H9 (cell line): ENCODE data around the gene TSPAN13. TPM values are rescaled to one million over a fixed set of nuclear protein-coding genes. Genes with fewer than 3 reads are reported as not detected.

Source experiments
- DNase-seq: peaks from one replicate; pipeline ENCODE4 v3.0.0-alpha.2; 2017
- H2AFZ ChIP-seq: one replicate; pipeline ENCODE4 v1.6.1; 2013; ENCODE audit warnings: mild to moderate bottlenecking, low read length, control low read depth, moderate library complexity
- H2AK5ac ChIP-seq: 2 replicates; pipeline ENCODE4 v1.6.1; 2013; ENCODE audit warnings: low read length, control low read depth, mixed read lengths; ENCODE audit not compliant: insufficient read length
- H2BK120ac ChIP-seq: one replicate; pipeline ENCODE4 v1.6.1; 2013; ENCODE audit warnings: low read depth, mild to moderate bottlenecking, low read length, control low read depth, inconsistent platforms; ENCODE audit not compliant: poor library complexity, severe bottlenecking
- H2BK12ac ChIP-seq: 2 replicates; pipeline ENCODE4 v1.6.1; 2013; ENCODE audit warnings: low read length, control low read depth, mixed read lengths, low read depth; ENCODE audit not compliant: insufficient read length
- H2BK15ac ChIP-seq: 2 replicates; pipeline ENCODE4 v1.6.1; 2013; ENCODE audit warnings: low read depth, low read length, control low read depth
- H2BK20ac ChIP-seq: one replicate; pipeline ENCODE4 v1.6.1; 2013; ENCODE audit warnings: low read depth, mild to moderate bottlenecking, low read length, control low read depth, inconsistent platforms; ENCODE audit not compliant: poor library complexity, severe bottlenecking
- H2BK5ac ChIP-seq: 2 replicates; pipeline ENCODE4 v1.6.1; 2013; ENCODE audit warnings: low read length, control low read depth, mixed read lengths; ENCODE audit not compliant: insufficient read length
- H3K14ac ChIP-seq: 2 replicates; pipeline ENCODE4 v1.6.1; 2013; ENCODE audit warnings: low read length, control low read depth; ENCODE audit not compliant: insufficient read depth
- H3K18ac ChIP-seq: 2 replicates; pipeline ENCODE4 v1.6.1; 2013; ENCODE audit warnings: low read depth, mild to moderate bottlenecking, mixed read lengths, low read length, control low read depth; ENCODE audit not compliant: insufficient read length
- H3K23ac ChIP-seq: 2 replicates; pipeline ENCODE4 v1.6.1; 2013; ENCODE audit warnings: low read length, control low read depth, mixed read lengths, low read depth; ENCODE audit not compliant: insufficient read length
- H3K23me2 ChIP-seq: 2 replicates; pipeline ENCODE4 v1.6.1; 2013; ENCODE audit warnings: low read depth, mild to moderate bottlenecking, mixed read lengths, low read length, control low read depth; ENCODE audit not compliant: insufficient read length, poor library complexity, severe bottlenecking
- H3K27ac ChIP-seq: 2 replicates; pipeline ENCODE4 v1.5.1; 2013; ENCODE audit warnings: low read length, control low read depth, mixed read lengths, low read depth; ENCODE audit not compliant: insufficient read length
- H3K27me3 ChIP-seq: 2 replicates; pipeline ENCODE4 v1.6.1; 2013; ENCODE audit warnings: low read length, control low read depth, inconsistent platforms; ENCODE audit not compliant: insufficient read depth
- H3K4ac ChIP-seq: 2 replicates; pipeline ENCODE4 v1.6.1; 2013; ENCODE audit warnings: low read depth, mild to moderate bottlenecking, control low read depth, inconsistent platforms, low read length, moderate library complexity
- H3K4me1 ChIP-seq: 2 replicates; pipeline ENCODE4 v1.6.1; 2013; ENCODE audit warnings: low read length, control low read depth, inconsistent platforms; ENCODE audit not compliant: insufficient read depth
- H3K4me2 ChIP-seq: 2 replicates; pipeline ENCODE4 v1.6.1; 2013; ENCODE audit warnings: low read length, control low read depth, mixed read lengths; ENCODE audit not compliant: insufficient read length, insufficient read depth
- H3K56ac ChIP-seq: 2 replicates; pipeline ENCODE4 v1.6.1; 2013; ENCODE audit warnings: low read depth, mild to moderate bottlenecking, mixed read lengths, low read length, control low read depth; ENCODE audit not compliant: insufficient read length
- H3K79me1 ChIP-seq: 2 replicates; pipeline ENCODE4 v1.6.1; 2013; ENCODE audit warnings: low read depth, mild to moderate bottlenecking, moderate library complexity, low read length, control low read depth, inconsistent platforms; ENCODE audit not compliant: insufficient read depth, poor library complexity, severe bottlenecking
- H3K79me2 ChIP-seq: 2 replicates; pipeline ENCODE4 v1.6.1; 2013; ENCODE audit warnings: low read length, control low read depth, inconsistent platforms; ENCODE audit not compliant: insufficient read depth
- H3K9ac ChIP-seq: 2 replicates; pipeline ENCODE4 v1.6.1; 2013; ENCODE audit warnings: low read length, control low read depth, mixed read lengths; ENCODE audit not compliant: insufficient read length; ENCODE audit errors: extremely low read depth
- H3K9me3 ChIP-seq: one replicate; pipeline ENCODE4 v1.6.1; 2013; ENCODE audit warnings: low read depth, low read length, inconsistent platforms; ENCODE audit not compliant: control insufficient read depth
- H3T11ph ChIP-seq: one replicate; pipeline ENCODE4 v1.6.1; 2013; ENCODE audit warnings: mild to moderate bottlenecking, low read length, control low read depth, inconsistent platforms
- H4K20me1 ChIP-seq: one replicate; pipeline ENCODE4 v1.6.1; 2013; ENCODE audit not compliant: control insufficient read depth, insufficient read length, insufficient read depth
- H4K5ac ChIP-seq: 2 replicates; pipeline ENCODE4 v1.6.1; 2013; ENCODE audit warnings: low read depth, mild to moderate bottlenecking, mixed read lengths, low read length, control low read depth; ENCODE audit not compliant: insufficient read length
- H4K8ac ChIP-seq: replicated peaks from 2 replicates; pipeline ENCODE4 v1.6.1; 2013; ENCODE audit warnings: low read length, control low read depth, mixed read lengths, low read depth; ENCODE audit not compliant: insufficient read length
- H4K91ac ChIP-seq: 2 replicates; pipeline ENCODE4 v1.6.1; 2013; ENCODE audit warnings: low read depth, mild to moderate bottlenecking, moderate library complexity, mixed read lengths, low read length, control low read depth; ENCODE audit not compliant: insufficient read length
- H3K27ac Mint-ChIP-seq, 3 experiments: 2 replicates in 2 of 3; 3 replicates in 1 of 3; pipeline ENCODE4 v1.8.0; 2020 to 2021; ENCODE audit warnings: mixed read lengths in 3 of 3, mild to moderate bottlenecking in 1 of 3, moderate library complexity in 1 of 3
- H3K27me3 Mint-ChIP-seq: 2 replicates; pipeline ENCODE4 v1.8.0; 2021; ENCODE audit warnings: low read depth, mild to moderate bottlenecking, moderate library complexity, mixed read lengths
- H3K36me3 Mint-ChIP-seq, 3 experiments: 2 replicates in 2 of 3; 3 replicates in 1 of 3; pipeline ENCODE4 v1.8.0; 2020 to 2021; ENCODE audit warnings: low read depth in 3 of 3, mixed read lengths in 3 of 3; ENCODE audit not compliant: insufficient read depth in 1 of 3
- H3K4me1 Mint-ChIP-seq, 2 experiments: 2 replicates each; pipeline ENCODE4 v1.8.0; 2020; ENCODE audit warnings: mixed read lengths in 2 of 2
- H3K4me3 Mint-ChIP-seq, 2 experiments: 2 replicates in 1 of 2; 3 replicates in 1 of 2; pipeline ENCODE4 v1.8.0; 2020 to 2021; ENCODE audit warnings: mild to moderate bottlenecking in 2 of 2, mixed read lengths in 2 of 2, moderate library complexity in 1 of 2
- H3K9me3 Mint-ChIP-seq, 2 experiments: 2 replicates in 1 of 2; 3 replicates in 1 of 2; pipeline ENCODE4 v1.8.0; 2020; ENCODE audit warnings: mild to moderate bottlenecking in 2 of 2, mixed read lengths in 2 of 2, moderate library complexity in 1 of 2
- CTCF ChIP-seq: fragments of 200-600 bp; sonication (generic); conservative IDR thresholded peaks from 3 replicates; pipeline ENCODE4 v1.8.0; 2021; ENCODE audit warnings: antibody characterized with exemption, mild to moderate bottlenecking
- WGBS: extraction: QIAGEN DNeasy Blood & Tissue Kit; methylation state at CpG from one replicate; pipeline ENCODE4 v1.1.7; 2013; ENCODE audit warnings: missing lambda C conversion rate, low lambda C conversion rate, mixed read lengths; ENCODE audit not compliant: insufficient read length; ENCODE audit errors: extremely low coverage; 5-methylcytosine and 5-hydroxymethylcytosine counted together
- total RNA-seq: library from RNA; stranded (reverse); gene quantifications from 2 replicates; pipeline ENCODE4 v1.2.1, GENCODE V29; 2021

The TSPAN13 gene
- total RNA-seq, 1 experiment from 2014 or later: 18.7 TPM

DNA sequence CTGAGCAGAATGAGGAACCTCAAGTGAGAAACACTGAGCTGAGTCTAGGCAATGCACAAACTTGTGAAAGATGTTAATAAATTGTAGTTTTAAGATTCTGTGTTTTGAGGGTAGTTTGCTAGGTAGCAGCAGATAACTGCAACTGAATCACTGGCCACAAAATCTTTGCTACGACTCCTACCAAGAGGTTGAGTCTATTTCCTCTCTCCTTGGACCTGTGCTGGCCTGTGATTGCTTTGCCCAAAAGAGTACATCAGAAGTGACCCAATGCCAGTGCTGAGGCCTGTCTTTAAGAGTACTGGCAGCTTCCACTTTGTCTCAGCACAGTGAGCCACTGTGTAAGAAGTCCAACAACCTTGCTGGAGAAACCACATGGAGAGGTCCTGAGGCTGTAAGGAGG is 11.9 kb upstream of the TSPAN13 start:
- DNase-seq: no peak
- H3K4me2 ChIP-seq: no peak overlapping the region
- H4K20me1 ChIP-seq: no peaks in the 10 kb centered on the region
- no peak overlapping the region for H2BK120ac ChIP-seq
- Mint-ChIP-seq H3K4me1 (peaks cover 31 to 37% of the 10 kb centered on the region in 2 experiments), H3K27me3 (no peaks in the 10 kb centered on the region), H3K4me3 (no peak overlapping the region), H3K27ac (no peak overlapping the region; a peak in 1 of 7 replicates), H3K36me3 (no peaks in the 10 kb centered on the region), H3K9me3 (no peaks in the 10 kb centered on the region)
- H2AK5ac ChIP-seq: no peak overlapping the region
- H2BK15ac ChIP-seq: no peak overlapping the region
- H3K23me2 ChIP-seq: no peaks in the 10 kb centered on the region
- no peak overlapping the region for H3K4ac ChIP-seq
- no peak overlapping the region for H3T11ph ChIP-seq
- H3K79me1 ChIP-seq: no peaks in the 10 kb centered on the region
- no peak overlapping the region for H2AFZ ChIP-seq
- H4K8ac ChIP-seq: no peak overlapping the region
- no peak overlapping the region for H3K27ac ChIP-seq
- no peak overlapping the region for H4K91ac ChIP-seq
- H2BK12ac ChIP-seq: no peak overlapping the region
- no peak overlapping the region for H2BK5ac ChIP-seq
- H2BK20ac ChIP-seq: no peak overlapping the region
- H3K9me3 ChIP-seq: no peaks in the 10 kb centered on the region
- no peak for TF ChIP-seq CTCF
- no peaks in the 10 kb centered on the region for H3K27me3 ChIP-seq
- H3K23ac ChIP-seq: no peak overlapping the region
- no peak overlapping the region for H3K14ac ChIP-seq
- no peak overlapping the region for H3K9ac ChIP-seq
- no CpG with 5 or more reads among the region's 1 CpG for WGBS
- no peaks in the 10 kb centered on the region for H3K79me2 ChIP-seq
- no peak overlapping the region for H3K18ac ChIP-seq
- peaks cover 5% of the 10 kb centered on the region; the same call in 1 of the 2 replicates for H3K4me1 ChIP-seq
- H4K5ac ChIP-seq: no peak overlapping the region
- H3K56ac ChIP-seq: no peak overlapping the region
